Type B pancreatic cell (in vitro differentiated cells): ENCODE measurements around the gene RHNO1. TPM values are rescaled to one million over a fixed set of nuclear protein-coding genes. Genes with fewer than 3 reads are reported as not detected.
A peak's percentile ranks its signal among the peaks of the same experiment; 100 is the strongest.

ENCODE experiments used
- DNase-seq: peaks from one replicate; pipeline ENCODE4 v3.0.0; 2021; ENCODE audit warnings: mixed read lengths; ENCODE audit not compliant: unreplicated experiment; ENCODE audit errors: extremely low spot score
- H3K27ac Mint-ChIP-seq: 2 replicates; pipeline ENCODE4 v1.8.0; 2021; ENCODE audit warnings: mild to moderate bottlenecking, mixed read lengths
- H3K27me3 Mint-ChIP-seq: 2 replicates; pipeline ENCODE4 v1.8.0; 2021; ENCODE audit warnings: mixed read lengths
- H3K36me3 Mint-ChIP-seq: 2 replicates; pipeline ENCODE4 v1.8.0; 2021; ENCODE audit warnings: mixed read lengths
- H3K4me1 Mint-ChIP-seq: one replicate; pipeline ENCODE4 v1.8.0; 2021; ENCODE audit warnings: mixed read lengths; ENCODE audit not compliant: unreplicated experiment
- H3K4me3 Mint-ChIP-seq: 2 replicates; pipeline ENCODE4 v1.8.0; 2021; ENCODE audit warnings: mild to moderate bottlenecking, mixed read lengths
- H3K9me3 Mint-ChIP-seq: 2 replicates; pipeline ENCODE4 v1.8.0; 2021; ENCODE audit warnings: mixed read lengths
- CTCF ChIP-seq: fragments of 200-600 bp; sonication (generic); conservative IDR thresholded peaks from 2 replicates; pipeline ENCODE4 v1.5.0; 2021; ENCODE audit warnings: antibody characterized with exemption, mild to moderate bottlenecking
- total RNA-seq: library from RNA; stranded (reverse); gene quantifications from 2 replicates; pipeline ENCODE4 v1.2.1, GENCODE V29; 2021; ENCODE audit warnings: low replicate concordance

The RHNO1 gene
- total RNA-seq, 1 donor from 2014 or later = 46.8 TPM

- H3K4me3 Mint-ChIP-seq = no peak overlapping the region
- peaks cover 19% of the 10 kb centered on the region for H3K4me1 Mint-ChIP-seq
- DNase-seq = no peak
- no peak for TF ChIP-seq CTCF
- H3K27me3 Mint-ChIP-seq = peaks cover 3% of the 10 kb centered on the region
- H3K36me3 Mint-ChIP-seq = peaks cover 18% of the 10 kb centered on the region
- peak overlapping the region; percentile 79 for H3K27ac Mint-ChIP-seq
- H3K9me3 Mint-ChIP-seq = no peaks in the 10 kb centered on the region
Measured at GRCh38 chr12:2895511-2895910, 18.5 kb downstream of the RHNO1 start.

GRCh38 chr12:2897418-2897817, 20.4 kb downstream of the RHNO1 start:
- TF ChIP-seq CTCF = no peak
- Mint-ChIP-seq H3K9me3 (no peaks in the 10 kb centered on the region), H3K4me3 (no peak overlapping the region), H3K4me1 (peaks cover 14% of the 10 kb centered on the region), H3K27me3 (no peaks in the 10 kb centered on the region), H3K36me3 (peaks cover 10% of the 10 kb centered on the region), H3K27ac (no peak overlapping the region)
- no peak for DNase-seq

- no peak overlapping the region for H3K4me3 Mint-ChIP-seq
- TF ChIP-seq CTCF = no peak
- peaks cover 3% of the 10 kb centered on the region for H3K36me3 Mint-ChIP-seq
- DNase-seq = no peak
- no peak overlapping the region for H3K27ac Mint-ChIP-seq
- H3K9me3 Mint-ChIP-seq = no peaks in the 10 kb centered on the region
- H3K4me1 Mint-ChIP-seq = peaks cover 7% of the 10 kb centered on the region
- H3K27me3 Mint-ChIP-seq = no peaks in the 10 kb centered on the region
Measured at GRCh38 chr12:2900642-2901041, 23.6 kb downstream of the RHNO1 start.

GRCh38 chr12:2902272-2902880, 25.4 kb downstream of the RHNO1 start:
- no peak overlapping the region for H3K4me3 Mint-ChIP-seq
- H3K36me3 Mint-ChIP-seq = peaks cover 3% of the 10 kb centered on the region
- H3K9me3 Mint-ChIP-seq = no peaks in the 10 kb centered on the region
- H3K27me3 Mint-ChIP-seq = no peaks in the 10 kb centered on the region
- peaks cover 7% of the 10 kb centered on the region for H3K4me1 Mint-ChIP-seq
- no peak overlapping the region for H3K27ac Mint-ChIP-seq
- TF ChIP-seq CTCF = no peak
- no peak for DNase-seq

GRCh38 chr12:2904260-2904659, 27.2 kb downstream of the RHNO1 start:
- DNase-seq = no peak
- Mint-ChIP-seq H3K4me3 (no peak overlapping the region), H3K4me1 (peaks cover 7% of the 10 kb centered on the region), H3K27ac (peak overlapping the region; percentile 1), H3K9me3 (no peaks in the 10 kb centered on the region), H3K27me3 (no peaks in the 10 kb centered on the region), H3K36me3 (peaks cover 11% of the 10 kb centered on the region)
- no peak for TF ChIP-seq CTCF

- Mint-ChIP-seq H3K36me3 (peaks cover 52% of the 10 kb centered on the region), H3K9me3 (no peaks in the 10 kb centered on the region), H3K4me3 (no peak overlapping the region), H3K27ac (peak overlapping the region; percentile 58), H3K27me3 (no peaks in the 10 kb centered on the region), H3K4me1 (peaks cover 5% of the 10 kb centered on the region)
- no peak for TF ChIP-seq CTCF
- no peak for DNase-seq
Measured at GRCh38 chr12:2912216-2912575, 35.2 kb downstream of the RHNO1 start.
